NT2/D1 (cell line): ENCODE measurements around the gene EGFLAM.

Experiments
- SUZ12 ChIP-seq: IDR thresholded peaks from 2 replicates; pipeline ENCODE4 v1.6.1; 2011; ENCODE audit not compliant: insufficient read length, insufficient read depth; ENCODE audit errors: extremely low read depth
- YY1 ChIP-seq: IDR thresholded peaks from 2 replicates; pipeline ENCODE4 v1.6.1; 2011; ENCODE audit not compliant: insufficient read length, insufficient read depth
- ZNF274 ChIP-seq: IDR thresholded peaks from 2 replicates; pipeline ENCODE4 v1.6.1; 2011; ENCODE audit warnings: mild to moderate bottlenecking, low read depth, low read length

DNA sequence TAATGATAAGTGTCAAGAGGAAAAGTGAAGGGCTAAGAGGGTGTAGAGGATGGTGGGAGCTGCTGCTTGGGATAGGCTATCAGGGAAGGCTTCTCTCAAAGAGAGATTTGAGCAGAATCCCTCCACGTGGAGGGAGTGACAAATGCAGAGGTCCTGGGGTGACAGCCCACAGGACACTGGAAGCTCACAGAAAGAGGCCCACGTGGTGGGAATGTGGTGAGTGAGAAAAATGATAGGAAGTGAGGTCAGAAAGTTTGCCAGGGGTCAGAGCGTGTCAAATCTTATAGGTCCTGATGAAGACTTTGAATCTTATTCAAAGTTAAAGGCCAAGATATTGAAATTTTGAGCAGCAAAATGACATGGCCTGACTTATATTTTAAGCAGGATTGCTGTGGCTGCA is 125.3 kb downstream of the EGFLAM start:
- TF ChIP-seq YY1 (no peak), ZNF274 (no peak), SUZ12 (no peak)
